Measurements from ENCODE around the gene BCAS3. TPM values are rescaled to one million over a fixed set of nuclear protein-coding genes. Genes with fewer than 3 reads are reported as not detected.

Gene BCAS3
- total RNA-seq, 2 donors from 2014 or later = 44.1 to 71.5 TPM

DNA sequence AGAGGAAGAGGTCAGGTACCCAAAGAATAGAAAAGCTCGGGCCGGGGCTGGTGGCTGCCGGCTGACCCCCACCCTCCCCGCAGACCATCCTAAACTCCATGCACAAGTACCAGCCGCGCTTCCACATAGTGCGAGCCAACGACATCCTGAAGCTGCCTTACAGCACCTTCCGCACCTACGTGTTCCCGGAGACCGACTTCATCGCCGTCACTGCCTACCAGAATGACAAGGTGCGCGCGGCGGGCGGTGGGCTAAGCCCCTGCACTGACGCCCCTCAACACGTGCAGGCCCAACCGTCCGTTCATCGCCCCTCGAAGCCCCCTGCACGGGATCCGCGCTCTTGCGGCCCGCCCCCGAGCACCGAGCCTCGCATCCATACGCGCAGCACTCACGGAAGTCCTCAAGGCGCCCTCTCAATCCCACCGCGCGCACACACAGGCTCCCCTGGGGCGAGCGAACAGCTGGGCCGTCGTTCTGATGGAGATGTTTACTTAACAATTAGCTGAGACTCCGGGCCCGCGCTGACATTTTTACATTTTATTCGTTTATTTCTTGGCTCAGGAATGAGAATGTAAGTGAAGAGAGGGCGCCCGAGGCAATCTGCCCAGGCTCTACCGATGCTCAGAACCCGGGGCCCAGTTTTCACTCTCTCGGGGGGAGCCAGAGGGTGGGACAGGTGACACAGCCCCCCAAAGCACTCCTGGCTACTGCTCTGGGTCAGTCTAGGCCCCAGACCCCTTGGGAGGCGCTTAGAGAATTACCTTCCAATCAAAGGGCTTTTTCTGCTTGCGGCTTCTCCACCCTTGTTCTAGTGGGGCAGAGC is 725.5 kb downstream of the BCAS3 start:
- peaks cover 54% of the 10 kb centered on the region for H3K4me1 ChIP-seq

DNA sequence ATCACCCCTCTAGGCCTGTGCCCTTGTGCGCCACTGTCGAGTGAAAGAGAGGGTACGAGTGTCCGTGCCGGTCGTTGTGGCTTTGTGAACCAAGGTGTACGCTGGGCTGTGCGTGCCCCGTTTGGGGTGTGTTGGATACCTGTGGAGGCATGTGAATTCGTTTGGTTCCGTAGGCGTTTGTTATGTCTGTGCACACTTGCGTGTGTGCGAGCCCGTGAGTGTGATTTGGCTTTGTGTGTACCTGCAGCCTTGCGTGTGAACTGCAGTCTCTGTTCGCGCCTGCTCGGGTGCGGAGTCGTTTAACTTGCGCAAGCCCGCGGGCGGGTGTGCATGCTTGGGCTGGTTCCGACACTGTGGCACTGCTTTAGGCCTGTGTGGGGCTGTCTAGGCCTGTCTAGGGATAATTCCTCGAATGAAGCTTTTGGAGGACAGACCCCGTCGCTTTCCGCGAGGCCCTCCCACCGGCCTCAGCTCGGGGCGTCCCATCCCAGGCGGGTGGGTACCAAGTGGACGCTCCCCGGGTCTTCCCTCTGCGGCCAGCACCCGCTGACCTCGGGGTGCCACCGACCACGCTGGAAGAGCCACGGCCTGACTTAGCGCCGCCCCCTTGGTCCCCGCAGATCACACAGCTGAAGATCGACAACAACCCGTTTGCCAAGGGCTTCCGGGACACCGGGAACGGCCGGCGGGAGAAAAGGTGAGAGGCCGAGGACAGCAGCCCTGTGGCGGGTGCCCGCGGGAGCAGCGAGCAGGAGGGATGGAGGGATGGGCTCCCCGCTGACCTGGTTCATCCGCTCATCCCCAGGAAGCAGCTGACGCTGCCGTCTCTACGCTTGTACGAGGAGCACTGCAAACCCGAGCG is 726.4 kb downstream of the BCAS3 start:
- Histone ChIP-seq H3K4me3 (no peak overlapping the region), H3K27ac (peak overlapping the region in 1 of 4 donors; percentile 8), H3K9me3 (no peaks in the 10 kb centered on the region), H3K4me1 (peaks cover 46% of the 10 kb centered on the region), H3K36me3 (replicated peaks in 1 of 2; ENCODE audit: insufficient read depth in 1 of 2, low read depth in 2 of 2) (no peaks in the 10 kb centered on the region), H3K27me3 (peaks cover 0 to 67% of the 10 kb centered on the region in 2 donors)
- intact Hi-C loops (cut with DNase I) = no loop called here
- DNase-seq (no peak), ATAC-seq (no peak)
- TF ChIP-seq POLR2A (IDR thresholded peaks at IDR 0.05) = no peak
- TF ChIP-seq, protein P1, sequence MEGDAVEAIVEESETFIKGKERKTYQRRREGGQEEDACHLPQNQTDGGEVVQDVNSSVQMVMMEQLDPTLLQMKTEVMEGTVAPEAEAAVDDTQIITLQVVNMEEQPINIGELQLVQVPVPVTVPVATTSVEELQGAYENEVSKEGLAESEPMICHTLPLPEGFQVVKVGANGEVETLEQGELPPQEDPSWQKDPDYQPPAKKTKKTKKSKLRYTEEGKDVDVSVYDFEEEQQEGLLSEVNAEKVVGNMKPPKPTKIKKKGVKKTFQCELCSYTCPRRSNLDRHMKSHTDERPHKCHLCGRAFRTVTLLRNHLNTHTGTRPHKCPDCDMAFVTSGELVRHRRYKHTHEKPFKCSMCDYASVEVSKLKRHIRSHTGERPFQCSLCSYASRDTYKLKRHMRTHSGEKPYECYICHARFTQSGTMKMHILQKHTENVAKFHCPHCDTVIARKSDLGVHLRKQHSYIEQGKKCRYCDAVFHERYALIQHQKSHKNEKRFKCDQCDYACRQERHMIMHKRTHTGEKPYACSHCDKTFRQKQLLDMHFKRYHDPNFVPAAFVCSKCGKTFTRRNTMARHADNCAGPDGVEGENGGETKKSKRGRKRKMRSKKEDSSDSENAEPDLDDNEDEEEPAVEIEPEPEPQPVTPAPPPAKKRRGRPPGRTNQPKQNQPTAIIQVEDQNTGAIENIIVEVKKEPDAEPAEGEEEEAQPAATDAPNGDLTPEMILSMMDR (IDR thresholded peaks at IDR 0.05) = no peak
- 13 to 22% methylated on average over 5 to 65 of the region's 66 CpGs for WGBS, 2 donors

More for the DNA sequence above, 725.5 kb downstream of the BCAS3 start:
- WGBS, 2 donors = 7 to 18% methylated on average over 46 to 55 of the region's 55 CpGs
- TF ChIP-seq, protein P1 (IDR thresholded peaks at IDR 0.05) = no peak
- TF ChIP-seq POLR2A (IDR thresholded peaks at IDR 0.05) = no peak
- DNase-seq (no peak), ATAC-seq (no peak)
- no peak overlapping the region for H3K4me3 ChIP-seq
- no peak overlapping the region for H3K27ac ChIP-seq
- no peaks in the 10 kb centered on the region for H3K36me3 ChIP-seq (replicated peaks in 1 of 2; ENCODE audit: insufficient read depth in 1 of 2, low read depth in 2 of 2)
- H3K27me3 ChIP-seq = peaks cover 0 to 66% of the 10 kb centered on the region in 2 donors
- H3K9me3 ChIP-seq = no peaks in the 10 kb centered on the region
- intact Hi-C loops (cut with DNase I) = no loop called here

DNA sequence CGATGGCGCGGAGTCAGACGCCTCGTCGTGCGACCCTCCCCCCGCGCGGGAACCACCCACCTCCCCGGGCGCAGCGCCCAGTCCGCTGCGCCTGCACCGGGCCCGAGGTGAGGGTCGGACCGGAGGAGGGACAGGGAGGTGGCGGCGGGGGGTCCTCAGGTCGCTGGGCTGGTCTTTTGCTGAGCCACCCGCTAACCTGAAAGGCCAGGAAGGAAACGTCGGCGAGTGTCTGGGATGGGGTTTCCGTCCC is 726.9 kb downstream of the BCAS3 start:
- peaks cover 0 to 62% of the 10 kb centered on the region in 2 donors for H3K27me3 ChIP-seq
- H3K4me1 ChIP-seq = peaks cover 40% of the 10 kb centered on the region
- ATAC-seq (no peak), DNase-seq (no peak)
- intact Hi-C loops (cut with DNase I) = no loop called here
- H3K9me3 ChIP-seq = no peaks in the 10 kb centered on the region
- H3K4me3 ChIP-seq = no peak overlapping the region
- H3K36me3 ChIP-seq (replicated peaks in 1 of 2; ENCODE audit: insufficient read depth in 1 of 2, low read depth in 2 of 2) = no peaks in the 10 kb centered on the region
- WGBS, 2 donors = 7% methylated on average over 27 of the region's 27 CpGs; no CpG with 5 or more reads in 1 of the 2 donors
- H3K27ac ChIP-seq = peak overlapping the region in 1 of 4 donors; percentile 8
- TF ChIP-seq POLR2A (IDR thresholded peaks at IDR 0.05) = no peak
- TF ChIP-seq, protein P1 (IDR thresholded peaks at IDR 0.05) = no peak

DNA sequence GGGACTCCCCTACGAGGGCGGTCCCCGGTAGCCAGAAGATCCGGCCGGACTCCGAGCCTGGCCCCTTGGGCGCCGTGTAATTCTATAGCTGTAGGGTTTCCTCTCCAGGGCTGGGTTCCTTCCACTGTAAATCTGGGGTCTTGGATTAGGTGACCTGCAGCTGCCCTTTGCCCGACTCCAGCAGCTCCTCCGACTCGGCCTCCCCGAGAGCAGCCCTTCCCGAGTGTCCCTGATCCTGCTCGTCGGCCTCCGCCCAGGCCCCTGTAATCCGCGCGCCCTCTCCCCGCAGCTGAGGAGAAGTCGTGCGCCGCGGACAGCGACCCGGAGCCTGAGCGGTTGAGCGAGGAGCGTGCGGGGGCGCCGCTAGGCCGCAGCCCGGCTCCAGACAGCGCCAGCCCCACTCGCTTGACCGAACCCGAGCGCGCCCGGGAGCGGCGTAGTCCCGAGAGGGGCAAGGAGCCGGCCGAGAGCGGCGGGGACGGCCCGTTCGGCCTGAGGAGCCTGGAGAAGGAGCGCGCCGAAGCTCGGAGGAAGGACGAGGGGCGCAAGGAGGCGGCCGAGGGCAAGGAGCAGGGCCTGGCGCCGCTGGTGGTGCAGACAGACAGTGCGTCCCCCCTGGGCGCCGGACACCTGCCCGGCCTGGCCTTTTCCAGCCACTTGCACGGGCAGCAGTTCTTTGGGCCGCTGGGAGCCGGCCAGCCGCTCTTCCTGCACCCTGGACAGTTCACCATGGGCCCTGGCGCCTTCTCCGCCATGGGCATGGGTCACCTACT is 727.4 kb downstream of the BCAS3 start:
- intact Hi-C loops (cut with DNase I) = no loop called here
- WGBS, 2 donors = 13% methylated on average over 68 of the region's 71 CpGs; no CpG with 5 or more reads in 1 of the 2 donors
- DNase-seq (peak in 1 of 4 donors; percentile 11), ATAC-seq (no peak)
- Histone ChIP-seq H3K9me3 (no peaks in the 10 kb centered on the region), H3K36me3 (replicated peaks in 1 of 2; ENCODE audit: insufficient read depth in 1 of 2, low read depth in 2 of 2) (no peaks in the 10 kb centered on the region), H3K27me3 (peaks cover 0 to 63% of the 10 kb centered on the region in 2 donors), H3K27ac (peak overlapping the region in 1 of 4 donors; percentile 17), H3K4me1 (peaks cover 42% of the 10 kb centered on the region), H3K4me3 (no peak overlapping the region)
- TF ChIP-seq POLR2A (IDR thresholded peaks at IDR 0.05) = no peak
- TF ChIP-seq, protein P1 (IDR thresholded peaks at IDR 0.05) = no peak

Data from body of pancreas (tissue), 4 donors.